ENCODE measurements around the gene NDUFAF7. TPM values are rescaled to one million over a fixed set of nuclear protein-coding genes. Genes with fewer than 3 reads are reported as not detected.
A peak's percentile ranks its signal among the peaks of the same experiment; 100 is the strongest.

The NDUFAF7 gene
- total and polyA plus RNA-seq, 10 of the 15 experiments (the other 5 are each of a cell fraction or from before 2014, with no cell fraction given), result 16.6 to 39.5 (median 24.3) TPM

DNA sequence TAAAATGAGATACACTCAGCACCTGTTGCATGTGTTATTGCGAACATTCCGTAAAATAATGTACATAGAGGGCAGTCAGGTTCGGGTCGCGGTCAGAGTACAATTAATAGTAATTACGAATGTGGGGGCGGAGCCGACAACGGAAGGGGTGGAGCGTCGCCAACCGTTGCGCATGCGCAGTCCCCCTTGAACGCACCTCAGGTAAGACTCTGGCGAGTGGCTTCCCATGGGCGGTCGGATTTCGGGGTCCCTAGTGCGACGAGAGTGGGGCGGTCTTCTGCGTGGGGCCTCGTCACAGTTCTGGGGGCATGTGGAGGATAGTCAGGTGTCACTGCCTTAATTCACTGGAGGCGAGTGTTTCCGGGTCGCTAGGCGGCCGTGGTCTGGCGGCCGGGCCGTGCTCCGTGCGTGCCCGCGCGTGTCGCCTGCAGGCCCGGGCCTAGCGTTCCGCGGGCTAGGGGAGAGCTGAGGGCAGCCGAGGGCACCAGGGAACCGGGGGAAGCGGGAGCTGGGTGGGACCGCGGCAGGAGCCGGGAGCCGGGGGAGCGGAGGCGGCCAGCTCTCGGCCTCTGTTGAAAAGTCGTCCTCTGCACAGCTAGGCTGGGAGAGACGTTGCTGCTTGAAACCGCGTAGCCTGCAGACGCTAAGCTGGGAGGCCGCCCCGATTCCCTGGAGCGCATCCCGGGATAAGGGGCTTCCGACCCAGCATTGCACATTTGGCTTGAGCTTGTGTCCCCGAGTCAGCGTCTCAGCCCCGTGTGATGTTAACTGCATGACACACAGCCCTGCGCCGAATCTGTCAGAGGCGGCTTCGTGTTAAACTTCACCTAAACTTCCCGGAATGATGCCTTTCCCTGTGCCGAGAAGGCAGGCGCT lies 34.9 kb upstream of the NDUFAF7 start, which contains the start of gene CEBPZOS (continued):
- TF ChIP-seq, protein P1, sequence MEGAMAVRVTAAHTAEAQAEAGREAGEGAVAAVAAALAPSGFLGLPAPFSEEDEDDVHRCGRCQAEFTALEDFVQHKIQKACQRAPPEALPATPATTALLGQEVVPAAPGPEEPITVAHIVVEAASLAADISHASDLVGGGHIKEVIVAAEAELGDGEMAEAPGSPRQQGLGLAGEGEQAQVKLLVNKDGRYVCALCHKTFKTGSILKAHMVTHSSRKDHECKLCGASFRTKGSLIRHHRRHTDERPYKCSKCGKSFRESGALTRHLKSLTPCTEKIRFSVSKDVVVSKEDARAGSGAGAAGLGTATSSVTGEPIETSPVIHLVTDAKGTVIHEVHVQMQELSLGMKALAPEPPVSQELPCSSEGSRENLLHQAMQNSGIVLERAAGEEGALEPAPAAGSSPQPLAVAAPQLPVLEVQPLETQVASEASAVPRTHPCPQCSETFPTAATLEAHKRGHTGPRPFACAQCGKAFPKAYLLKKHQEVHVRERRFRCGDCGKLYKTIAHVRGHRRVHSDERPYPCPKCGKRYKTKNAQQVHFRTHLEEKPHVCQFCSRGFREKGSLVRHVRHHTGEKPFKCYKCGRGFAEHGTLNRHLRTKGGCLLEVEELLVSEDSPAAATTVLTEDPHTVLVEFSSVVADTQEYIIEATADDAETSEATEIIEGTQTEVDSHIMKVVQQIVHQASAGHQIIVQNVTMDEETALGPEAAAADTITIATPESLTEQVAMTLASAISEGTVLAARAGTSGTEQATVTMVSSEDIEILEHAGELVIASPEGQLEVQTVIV (IDR thresholded peaks at IDR 0.05; ENCODE audit: borderline replicate concordance, partially characterized antibody), result peak; percentile 18
- TF ChIP-seq, protein P2, sequence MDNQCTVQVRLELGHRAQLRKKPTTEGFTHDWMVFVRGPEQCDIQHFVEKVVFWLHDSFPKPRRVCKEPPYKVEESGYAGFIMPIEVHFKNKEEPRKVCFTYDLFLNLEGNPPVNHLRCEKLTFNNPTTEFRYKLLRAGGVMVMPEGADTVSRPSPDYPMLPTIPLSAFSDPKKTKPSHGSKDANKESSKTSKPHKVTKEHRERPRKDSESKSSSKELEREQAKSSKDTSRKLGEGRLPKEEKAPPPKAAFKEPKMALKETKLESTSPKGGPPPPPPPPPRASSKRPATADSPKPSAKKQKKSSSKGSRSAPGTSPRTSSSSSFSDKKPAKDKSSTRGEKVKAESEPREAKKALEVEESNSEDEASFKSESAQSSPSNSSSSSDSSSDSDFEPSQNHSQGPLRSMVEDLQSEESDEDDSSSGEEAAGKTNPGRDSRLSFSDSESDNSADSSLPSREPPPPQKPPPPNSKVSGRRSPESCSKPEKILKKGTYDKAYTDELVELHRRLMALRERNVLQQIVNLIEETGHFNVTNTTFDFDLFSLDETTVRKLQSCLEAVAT (IDR thresholded peaks at IDR 0.05), result no peak
- no peak for TF ChIP-seq NFXL1 (IDR thresholded peaks at IDR 0.05; ENCODE audit: borderline replicate concordance)
- TF ChIP-seq EED (IDR thresholded peaks at IDR 0.05; ENCODE audit: low read depth), result no peak
- TF ChIP-seq, protein P3, sequence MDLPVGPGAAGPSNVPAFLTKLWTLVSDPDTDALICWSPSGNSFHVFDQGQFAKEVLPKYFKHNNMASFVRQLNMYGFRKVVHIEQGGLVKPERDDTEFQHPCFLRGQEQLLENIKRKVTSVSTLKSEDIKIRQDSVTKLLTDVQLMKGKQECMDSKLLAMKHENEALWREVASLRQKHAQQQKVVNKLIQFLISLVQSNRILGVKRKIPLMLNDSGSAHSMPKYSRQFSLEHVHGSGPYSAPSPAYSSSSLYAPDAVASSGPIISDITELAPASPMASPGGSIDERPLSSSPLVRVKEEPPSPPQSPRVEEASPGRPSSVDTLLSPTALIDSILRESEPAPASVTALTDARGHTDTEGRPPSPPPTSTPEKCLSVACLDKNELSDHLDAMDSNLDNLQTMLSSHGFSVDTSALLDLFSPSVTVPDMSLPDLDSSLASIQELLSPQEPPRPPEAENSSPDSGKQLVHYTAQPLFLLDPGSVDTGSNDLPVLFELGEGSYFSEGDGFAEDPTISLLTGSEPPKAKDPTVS (IDR thresholded peaks at IDR 0.05; ENCODE audit: low read depth, low read length), result no peak
- no peak for TF ChIP-seq NFIC (IDR thresholded peaks at IDR 0.05; ENCODE audit: low read depth, low read length)
- no peak for TF ChIP-seq SIN3A (IDR thresholded peaks at IDR 0.05; ENCODE audit: low read depth, low read length)
- TF ChIP-seq CREM (IDR thresholded peaks at IDR 0.05; ENCODE audit: low read depth), result 0 out of 2 replicates have a peak, but pooled peaks have one; percentile 33
- TF ChIP-seq POLR2AphosphoS5 (IDR thresholded peaks at IDR 0.05; ENCODE audit: low read length), result peak; percentile 81
- TF ChIP-seq, protein P4, sequence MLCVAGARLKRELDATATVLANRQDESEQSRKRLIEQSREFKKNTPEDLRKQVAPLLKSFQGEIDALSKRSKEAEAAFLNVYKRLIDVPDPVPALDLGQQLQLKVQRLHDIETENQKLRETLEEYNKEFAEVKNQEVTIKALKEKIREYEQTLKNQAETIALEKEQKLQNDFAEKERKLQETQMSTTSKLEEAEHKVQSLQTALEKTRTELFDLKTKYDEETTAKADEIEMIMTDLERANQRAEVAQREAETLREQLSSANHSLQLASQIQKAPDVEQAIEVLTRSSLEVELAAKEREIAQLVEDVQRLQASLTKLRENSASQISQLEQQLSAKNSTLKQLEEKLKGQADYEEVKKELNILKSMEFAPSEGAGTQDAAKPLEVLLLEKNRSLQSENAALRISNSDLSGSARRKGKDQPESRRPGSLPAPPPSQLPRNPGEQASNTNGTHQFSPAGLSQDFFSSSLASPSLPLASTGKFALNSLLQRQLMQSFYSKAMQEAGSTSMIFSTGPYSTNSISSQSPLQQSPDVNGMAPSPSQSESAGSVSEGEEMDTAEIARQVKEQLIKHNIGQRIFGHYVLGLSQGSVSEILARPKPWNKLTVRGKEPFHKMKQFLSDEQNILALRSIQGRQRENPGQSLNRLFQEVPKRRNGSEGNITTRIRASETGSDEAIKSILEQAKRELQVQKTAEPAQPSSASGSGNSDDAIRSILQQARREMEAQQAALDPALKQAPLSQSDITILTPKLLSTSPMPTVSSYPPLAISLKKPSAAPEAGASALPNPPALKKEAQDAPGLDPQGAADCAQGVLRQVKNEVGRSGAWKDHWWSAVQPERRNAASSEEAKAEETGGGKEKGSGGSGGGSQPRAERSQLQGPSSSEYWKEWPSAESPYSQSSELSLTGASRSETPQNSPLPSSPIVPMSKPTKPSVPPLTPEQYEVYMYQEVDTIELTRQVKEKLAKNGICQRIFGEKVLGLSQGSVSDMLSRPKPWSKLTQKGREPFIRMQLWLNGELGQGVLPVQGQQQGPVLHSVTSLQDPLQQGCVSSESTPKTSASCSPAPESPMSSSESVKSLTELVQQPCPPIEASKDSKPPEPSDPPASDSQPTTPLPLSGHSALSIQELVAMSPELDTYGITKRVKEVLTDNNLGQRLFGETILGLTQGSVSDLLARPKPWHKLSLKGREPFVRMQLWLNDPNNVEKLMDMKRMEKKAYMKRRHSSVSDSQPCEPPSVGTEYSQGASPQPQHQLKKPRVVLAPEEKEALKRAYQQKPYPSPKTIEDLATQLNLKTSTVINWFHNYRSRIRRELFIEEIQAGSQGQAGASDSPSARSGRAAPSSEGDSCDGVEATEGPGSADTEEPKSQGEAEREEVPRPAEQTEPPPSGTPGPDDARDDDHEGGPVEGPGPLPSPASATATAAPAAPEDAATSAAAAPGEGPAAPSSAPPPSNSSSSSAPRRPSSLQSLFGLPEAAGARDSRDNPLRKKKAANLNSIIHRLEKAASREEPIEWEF (IDR thresholded peaks at IDR 0.05; ENCODE audit: insufficient replicate concordance, low read depth, low read length), result no peak
- no peak for TF ChIP-seq HCFC1 (IDR thresholded peaks at IDR 0.05; ENCODE audit: low read length)
- no peak for TF ChIP-seq RCOR1 (conservative IDR thresholded peaks at IDR 0.05; ENCODE audit: low read depth, low read length)
- TF ChIP-seq BRCA1 (IDR thresholded peaks at IDR 0.05; ENCODE audit: low read depth, low read length), result no peak
- no peak for TF ChIP-seq FOS (IDR thresholded peaks at IDR 0.05; ENCODE audit: borderline replicate concordance, extremely low read depth, insufficient read length)
- peak; percentile 81 for TF ChIP-seq LARP7 (IDR thresholded peaks at IDR 0.05)
- TF ChIP-seq, protein P5, sequence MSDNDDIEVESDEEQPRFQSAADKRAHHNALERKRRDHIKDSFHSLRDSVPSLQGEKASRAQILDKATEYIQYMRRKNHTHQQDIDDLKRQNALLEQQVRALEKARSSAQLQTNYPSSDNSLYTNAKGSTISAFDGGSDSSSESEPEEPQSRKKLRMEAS (IDR thresholded peaks at IDR 0.05; ENCODE audit: low read depth, low read length), result peak; percentile 70
- TF ChIP-seq RUNX3 (IDR thresholded peaks at IDR 0.05; ENCODE audit: low read length), result peak; percentile 68; the same call in 1 of the 2 replicates
